GM18520 (cell line): Measurements from ENCODE around the gene CARMIL1.

Experiments used
- ATAC-seq: cut with Tn5 transposase; IDR thresholded peaks from one replicate; pipeline ENCODE4 v1.9.1; 2021; ENCODE audit not compliant: unreplicated experiment

CARMIL1 gene

DNA sequence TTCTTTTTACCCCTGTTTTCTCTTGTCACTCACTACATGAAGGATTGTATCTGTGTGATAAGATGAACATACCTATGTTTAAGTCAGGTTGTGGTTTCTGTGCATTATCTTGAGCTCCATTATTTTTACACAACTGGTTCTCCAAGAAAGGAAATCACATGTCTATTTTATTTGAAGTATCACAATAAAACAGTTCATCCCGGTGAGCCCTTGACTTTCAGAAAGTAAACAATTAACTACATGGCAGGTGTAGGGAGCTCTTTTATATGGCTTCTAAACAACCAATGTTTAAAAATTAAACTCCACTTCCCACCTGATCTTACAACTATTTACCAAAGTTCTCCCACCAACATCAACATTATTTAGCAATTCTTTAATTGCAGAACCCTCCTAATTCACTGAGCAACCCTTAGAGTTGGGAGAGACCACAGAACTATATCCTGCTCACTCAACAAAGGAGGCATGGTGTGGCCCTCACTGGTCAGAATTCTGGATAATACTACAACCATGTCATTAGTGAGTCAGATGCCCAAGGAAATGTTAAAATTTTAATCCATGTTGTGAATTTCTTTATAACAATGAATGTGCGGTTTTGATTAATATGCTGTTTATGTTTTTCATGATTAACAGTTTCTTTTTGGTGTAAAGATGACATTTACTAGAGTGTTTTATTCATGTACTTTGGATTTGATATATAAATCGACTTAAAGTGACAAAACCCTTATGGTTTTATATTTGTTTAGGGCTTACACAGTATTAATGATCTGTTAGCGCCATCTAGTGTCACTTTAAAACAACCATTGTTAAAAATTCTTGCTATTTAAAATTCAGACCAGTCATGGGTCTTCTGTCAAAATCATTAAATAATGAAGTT, 322.9 kb downstream of the CARMIL1 start:
- ATAC-seq = no peak

DNA sequence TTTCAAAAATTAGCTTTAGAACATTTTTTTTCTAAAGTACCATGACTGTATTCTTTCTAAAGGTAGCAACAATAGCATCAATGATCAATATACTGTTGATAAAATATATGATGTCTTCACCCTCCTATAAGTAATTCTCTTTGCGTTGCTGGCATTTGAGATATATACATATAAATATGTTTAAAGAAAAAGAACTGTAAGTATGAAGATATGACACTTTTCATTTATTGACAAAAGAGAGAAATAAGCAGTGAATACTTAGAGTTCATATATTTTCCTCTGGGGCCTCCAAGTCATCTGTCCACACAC, 323.5 kb downstream of the CARMIL1 start:
- ATAC-seq = no peak

GRCh38 chr6:25603251-25603650, 324.1 kb downstream of the CARMIL1 start:
- no peak for ATAC-seq

- no peak for ATAC-seq
Observed at GRCh38 chr6:25606151-25606550, 327.0 kb downstream of the CARMIL1 start.

DNA sequence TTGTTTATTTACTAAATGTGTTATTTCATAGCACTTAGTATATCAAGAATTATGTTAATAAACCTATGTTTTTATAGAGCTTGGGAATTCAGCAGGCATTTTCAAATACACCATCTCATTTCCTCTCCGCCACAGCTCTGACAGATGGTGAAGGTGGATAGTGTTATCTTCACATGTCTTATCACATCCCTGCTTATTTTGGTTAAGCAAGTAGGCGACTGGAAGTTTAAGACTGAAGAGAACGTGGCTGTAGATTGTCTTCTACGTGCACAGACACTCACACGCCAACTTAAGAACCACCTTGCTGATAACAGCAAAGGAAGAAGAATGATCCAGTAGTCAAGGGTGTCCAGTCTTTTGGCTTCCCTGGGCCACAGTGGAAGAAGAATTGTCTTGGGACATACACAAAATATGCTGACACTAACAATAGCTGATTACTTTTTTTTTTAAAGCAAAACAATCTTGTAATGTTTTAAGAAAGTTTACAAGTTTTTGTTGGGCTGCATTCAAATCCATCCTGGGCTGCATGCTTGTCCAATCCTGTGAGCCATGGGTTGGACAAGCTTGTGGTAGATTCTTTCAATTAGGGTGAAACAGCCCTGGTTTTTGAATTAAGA, 329.5 kb downstream of the CARMIL1 start:
- ATAC-seq = no peak

GRCh38 chr6:25612666-25613065, 333.5 kb downstream of the CARMIL1 start:
- no peak for ATAC-seq

DNA sequence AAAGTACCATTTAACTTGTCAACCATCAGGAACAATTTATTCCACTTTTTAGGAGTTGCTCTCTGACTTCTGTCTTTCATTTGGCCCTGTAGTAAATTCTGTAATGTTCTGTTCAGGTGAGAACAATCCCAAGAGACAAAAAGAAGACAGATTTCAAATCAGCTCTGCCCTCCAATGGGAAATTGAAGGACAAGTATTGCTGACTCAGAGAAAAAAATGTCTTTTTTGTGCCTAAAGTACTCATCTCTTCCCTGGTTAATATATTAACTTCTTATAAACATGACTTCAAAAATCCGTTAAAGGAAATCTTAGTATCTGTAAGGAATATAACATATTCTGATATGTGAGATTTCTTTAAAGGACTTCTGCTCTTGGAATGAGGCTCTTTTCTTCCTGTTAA, 334.2 kb downstream of the CARMIL1 start:
- ATAC-seq = no peak

DNA sequence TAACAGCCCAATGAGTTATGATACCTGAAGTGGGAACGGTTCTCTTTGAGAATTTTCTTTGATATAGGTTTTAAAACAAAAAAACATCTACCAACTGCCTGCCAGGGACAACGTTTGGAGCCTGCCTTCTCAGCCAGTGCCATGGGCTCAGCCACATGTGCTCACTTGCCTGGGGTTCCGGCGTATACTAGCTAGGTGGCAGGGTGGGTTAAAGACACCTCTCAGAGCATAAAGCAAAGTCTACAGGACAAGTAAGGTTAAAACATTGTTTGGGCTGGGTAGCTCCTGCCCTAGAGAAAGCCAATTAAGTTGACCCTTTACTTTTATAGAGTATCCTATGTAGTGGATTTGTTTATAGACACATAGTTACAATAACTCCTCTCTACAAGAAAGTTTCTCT, 334.9 kb downstream of the CARMIL1 start:
- ATAC-seq = no peak

- ATAC-seq = no peak
Observed at GRCh38 chr6:25615471-25615870, 336.3 kb downstream of the CARMIL1 start.

DNA sequence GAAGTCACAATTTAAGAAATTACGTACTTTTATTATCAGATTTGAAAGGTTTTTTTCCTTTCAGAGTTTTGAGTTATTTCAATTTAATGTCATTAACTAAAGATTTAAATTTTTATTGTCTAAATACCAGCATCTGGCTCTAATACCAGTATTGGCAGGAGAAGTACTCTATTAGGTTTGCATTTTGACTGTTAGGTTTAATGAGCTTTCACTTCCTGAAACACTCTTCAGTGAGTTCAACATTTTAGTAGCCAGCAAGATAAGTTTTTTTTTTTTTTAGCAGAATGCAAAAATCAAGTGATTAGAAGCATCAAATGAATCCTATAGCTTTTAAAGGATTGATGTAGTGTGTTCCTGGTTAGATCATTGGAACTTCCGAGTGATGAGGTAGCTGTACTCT, 338.8 kb downstream of the CARMIL1 start:
- no peak for ATAC-seq

GRCh38 chr6:25619217-25619616, 340.0 kb downstream of the CARMIL1 start:
- ATAC-seq = no peak

- no peak for ATAC-seq
Observed at GRCh38 chr6:25620391-25620790, 341.2 kb downstream of the CARMIL1 start.

DNA sequence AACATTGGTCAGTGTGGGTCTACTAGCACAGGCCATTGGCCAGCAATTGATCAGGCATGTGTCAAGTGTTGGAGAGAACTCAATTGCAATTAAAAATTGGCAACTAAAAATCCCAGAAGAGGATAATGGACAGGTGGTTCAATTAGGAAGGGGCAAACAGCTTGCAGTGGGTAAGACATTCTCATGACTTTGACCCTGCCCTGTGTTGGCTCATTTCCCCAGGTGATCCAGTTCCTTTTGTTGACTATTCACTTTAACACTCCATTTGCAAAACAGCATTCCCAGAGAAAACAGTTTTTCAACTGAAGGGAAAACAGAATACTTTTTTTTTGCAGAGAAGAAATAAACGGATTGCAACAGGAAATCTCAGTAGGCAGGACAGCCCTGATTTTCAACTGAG, 343.9 kb downstream of the CARMIL1 start:
- no peak for ATAC-seq

DNA sequence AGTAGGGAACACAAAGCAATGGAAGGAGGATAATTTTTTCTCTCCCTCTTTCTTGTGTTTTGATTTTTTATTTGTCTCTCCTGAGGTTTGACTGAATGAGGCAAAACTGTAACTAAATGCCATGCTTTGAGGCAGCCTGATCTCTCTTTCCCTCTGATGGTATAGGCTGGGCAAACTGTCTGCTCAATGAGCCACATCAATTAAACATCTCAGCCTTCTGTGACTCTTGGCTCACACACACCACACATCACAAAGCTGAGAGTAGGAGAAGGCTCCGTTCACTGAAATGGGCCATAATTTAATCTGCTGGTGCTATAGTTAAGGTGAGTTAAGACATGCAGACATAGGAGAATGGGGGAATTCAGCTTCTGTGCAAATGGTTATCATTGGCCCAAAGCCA, 344.7 kb downstream of the CARMIL1 start:
- ATAC-seq = no peak

- ATAC-seq = no peak
Observed at GRCh38 chr6:25627001-25627400, 347.8 kb downstream of the CARMIL1 start.

- no peak for ATAC-seq
Observed at GRCh38 chr6:25628471-25629197, 349.5 kb downstream of the CARMIL1 start.

GRCh38 chr6:25629198-25629576, 350.0 kb downstream of the CARMIL1 start:
- no peak for ATAC-seq

DNA sequence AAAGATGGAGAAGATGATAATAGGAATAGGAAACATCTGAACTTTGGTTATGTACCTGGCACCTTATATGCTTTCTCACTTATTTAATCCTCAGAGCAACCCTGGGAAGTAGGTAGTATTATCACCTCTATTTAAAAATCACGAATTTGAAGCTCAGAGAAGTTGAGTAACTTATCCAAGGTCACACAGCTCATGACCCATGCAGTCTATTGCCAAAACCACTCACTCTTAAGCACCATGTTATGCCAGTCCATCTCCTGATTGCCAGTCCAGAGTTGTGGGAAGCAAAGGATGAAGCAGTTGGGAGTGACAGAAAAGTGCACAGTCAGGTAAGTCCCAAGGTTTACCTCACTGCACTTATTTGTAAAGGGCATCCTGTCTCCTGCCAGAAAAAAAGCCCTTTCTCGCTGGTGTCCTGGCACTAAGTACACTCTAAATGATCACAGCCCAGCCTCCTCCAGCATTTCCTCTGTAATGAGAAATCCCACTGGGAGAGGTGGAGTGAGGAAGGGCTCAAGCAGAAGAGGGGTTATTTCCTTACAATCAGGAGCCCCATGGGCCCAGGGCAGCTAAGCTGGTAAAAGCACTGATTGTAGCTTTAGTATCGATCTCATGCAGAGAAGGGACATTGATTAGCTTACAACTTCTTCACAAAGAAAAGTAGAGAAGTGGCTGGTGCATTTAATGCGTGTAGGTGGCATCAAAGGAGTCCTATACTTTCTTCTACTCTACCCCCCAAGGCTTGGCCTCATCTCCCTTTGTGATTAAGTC, 351.5 kb downstream of the CARMIL1 start:
- no peak for ATAC-seq

DNA sequence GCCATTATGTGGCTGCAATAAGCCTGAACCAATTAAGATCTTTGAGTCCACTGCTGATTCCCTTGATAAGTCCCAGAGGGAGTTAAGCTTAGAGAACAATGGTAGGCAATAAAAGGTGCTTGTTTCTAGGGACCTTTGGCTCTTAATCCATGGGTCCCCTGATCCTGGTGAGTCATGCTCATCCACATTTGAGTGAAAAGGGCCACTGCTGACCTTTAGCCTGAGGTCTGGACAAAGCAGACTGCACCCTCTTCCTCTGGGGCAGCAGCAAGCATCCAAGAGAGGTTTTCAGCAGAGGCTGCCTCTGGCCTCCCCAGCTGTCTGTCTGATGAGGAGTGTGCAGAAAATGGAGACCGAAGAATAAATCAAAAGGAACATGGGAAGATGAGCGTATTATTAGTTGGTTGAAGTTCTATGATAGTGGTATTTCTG, 356.7 kb downstream of the CARMIL1 start:
- no peak for ATAC-seq

DNA sequence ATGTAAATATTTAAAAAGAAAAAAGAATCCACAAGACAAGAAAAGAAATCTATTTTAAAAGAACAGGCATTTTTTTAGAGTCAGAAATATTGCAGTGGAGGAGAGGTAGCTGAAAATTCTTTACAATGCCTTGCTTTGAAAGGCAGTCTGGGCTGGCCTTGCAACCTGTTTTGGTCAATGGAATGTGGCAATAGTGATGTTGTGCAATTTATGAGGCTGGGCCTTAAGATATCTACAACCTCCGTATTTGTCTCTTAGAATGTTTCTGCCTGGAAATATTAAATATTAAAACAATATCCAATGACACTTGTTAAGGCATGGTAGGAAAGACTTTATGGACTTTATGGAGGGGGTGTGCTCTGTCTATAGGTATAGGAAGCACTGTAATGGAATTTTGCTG, 358.0 kb downstream of the CARMIL1 start:
- ATAC-seq = no peak

DNA sequence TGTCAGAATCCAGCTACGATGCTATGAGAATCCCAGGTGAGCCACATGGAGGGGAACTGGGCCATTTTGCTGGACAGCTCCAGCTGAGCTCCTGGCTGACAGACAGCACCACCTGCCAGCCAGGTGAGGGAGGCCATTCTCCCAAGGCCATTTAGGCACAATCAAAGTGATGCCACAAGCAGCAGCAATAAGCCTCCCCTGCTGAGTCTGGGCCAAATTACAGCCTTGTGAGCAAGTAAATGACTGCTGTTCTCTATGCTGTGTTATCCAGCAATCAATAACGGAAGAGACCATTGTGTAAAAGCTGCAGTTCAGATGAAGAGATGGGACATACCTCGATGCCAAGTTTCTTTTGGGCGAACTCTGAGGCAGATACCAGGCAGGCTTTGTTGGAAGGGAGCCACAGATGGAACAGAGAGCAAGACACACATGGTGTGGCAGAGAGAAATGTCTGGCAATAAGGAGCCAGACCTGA, 358.8 kb downstream of the CARMIL1 start:
- no peak for ATAC-seq
